HAP-1 (cell line): ENCODE measurements around the gene MTSS2.

Source experiments
- DNase-seq, 2 experiments: peaks; one replicate each; pipeline ENCODE4 v3.0.0-alpha.2; 2016 to 2020; ENCODE audit warnings: low spot score in 2 of 2
- H3K27me3 ChIP-seq: fragments of 250-450 bp; sonication (Bioruptor Pico); 2 replicates; pipeline ENCODE4 v1.5.1; 2020; ENCODE audit warnings: low read depth, mild to moderate bottlenecking, moderate library complexity
- H3K36me3 ChIP-seq: fragments of 250-450 bp; sonication (Bioruptor Pico); replicated peaks from 2 replicates; pipeline ENCODE4 v1.5.1; 2020; ENCODE audit warnings: mild to moderate bottlenecking
- H3K4me1 ChIP-seq: fragments of 250-450 bp; sonication (Bioruptor Pico); 2 replicates; pipeline ENCODE4 v1.5.1; 2020; ENCODE audit warnings: mild to moderate bottlenecking
- H3K4me3 ChIP-seq: fragments of 250-450 bp; sonication (Bioruptor Pico); 2 replicates; pipeline ENCODE4 v1.5.1; 2020; ENCODE audit warnings: mild to moderate bottlenecking, moderate library complexity
- H3K9me3 ChIP-seq: fragments of 250-450 bp; sonication (Bioruptor Pico); 2 replicates; pipeline ENCODE4 v1.5.1; 2020; ENCODE audit warnings: mild to moderate bottlenecking, moderate library complexity
- in situ Hi-C: fragments of 300-500 bp; cut with MboI; formaldehyde crosslinking; loops from 3 replicates; pipeline ENCODE4 v1.14.3; 2020; ENCODE audit warnings: low sequenced_read_pairs, inconsistent platforms, mixed read lengths

The MTSS2 gene

GRCh38 chr16:70657956-70658355 lies 27.9 kb downstream of the MTSS2 start:
- in situ Hi-C loops = loop anchor here (10.0 kb wide), 1 partner anchor 263 kb away; no protein-coding TSS in a partner anchor
- Histone ChIP-seq H3K4me1 (no peaks in the 10 kb centered on the region; the same call in 1 of the 2 replicates), H3K4me3 (no peak overlapping the region), H3K36me3 (no peaks in the 10 kb centered on the region), H3K9me3 (no peaks in the 10 kb centered on the region), H3K27me3 (no peaks in the 10 kb centered on the region)
- no peak for DNase-seq

- Histone ChIP-seq H3K4me1 (no peaks in the 10 kb centered on the region; the same call in 1 of the 2 replicates), H3K9me3 (no peaks in the 10 kb centered on the region), H3K27me3 (no peaks in the 10 kb centered on the region), H3K4me3 (no peak overlapping the region), H3K36me3 (no peaks in the 10 kb centered on the region)
- no peak for DNase-seq
- in situ Hi-C loops = loop anchor here (10.0 kb wide), 1 partner anchor 262 kb away; no protein-coding TSS in a partner anchor
Observed at GRCh38 chr16:70656712-70657263, 29.1 kb downstream of the MTSS2 start.

GRCh38 chr16:70656065-70656711 lies 29.7 kb downstream of the MTSS2 start:
- in situ Hi-C loops = loop anchor here (10.0 kb wide), 1 partner anchor 261 kb away; no protein-coding TSS in a partner anchor
- Histone ChIP-seq H3K4me3 (no peak overlapping the region), H3K4me1 (no peaks in the 10 kb centered on the region; the same call in 1 of the 2 replicates), H3K36me3 (no peaks in the 10 kb centered on the region), H3K27me3 (no peaks in the 10 kb centered on the region), H3K9me3 (no peaks in the 10 kb centered on the region)
- no peak for DNase-seq

- in situ Hi-C loops = loop anchor here (10.0 kb wide), 1 partner anchor 259 kb away; no protein-coding TSS in a partner anchor
- H3K36me3 ChIP-seq = no peaks in the 10 kb centered on the region
- DNase-seq = peak; percentile 70 to 88
- H3K4me1 ChIP-seq = no peaks in the 10 kb centered on the region; the same call in 1 of the 2 replicates
- H3K27me3 ChIP-seq = no peaks in the 10 kb centered on the region
- H3K9me3 ChIP-seq = no peaks in the 10 kb centered on the region
- no peak overlapping the region for H3K4me3 ChIP-seq
Observed at GRCh38 chr16:70653809-70654771, 31.8 kb downstream of the MTSS2 start.

GRCh38 chr16:70653406-70653805 lies 32.4 kb downstream of the MTSS2 start:
- Histone ChIP-seq H3K36me3 (no peaks in the 10 kb centered on the region), H3K9me3 (no peaks in the 10 kb centered on the region), H3K4me1 (no peaks in the 10 kb centered on the region; the same call in 1 of the 2 replicates), H3K4me3 (no peak overlapping the region), H3K27me3 (no peaks in the 10 kb centered on the region)
- no peak for DNase-seq
- in situ Hi-C loops = loop anchor here (10.0 kb wide), 1 partner anchor 259 kb away; no protein-coding TSS in a partner anchor

- DNase-seq = no peak
- in situ Hi-C loops = loop anchor here (10.0 kb wide), 1 partner anchor 258 kb away; no protein-coding TSS in a partner anchor
- H3K36me3 ChIP-seq = no peaks in the 10 kb centered on the region
Observed at GRCh38 chr16:70652322-70652721, 33.5 kb downstream of the MTSS2 start.

GRCh38 chr16:70651524-70651923 lies 34.3 kb downstream of the MTSS2 start:
- Histone ChIP-seq H3K9me3 (no peaks in the 10 kb centered on the region), H3K27me3 (no peaks in the 10 kb centered on the region), H3K4me3 (no peak overlapping the region), H3K36me3 (no peaks in the 10 kb centered on the region), H3K4me1 (no peaks in the 10 kb centered on the region; the same call in 1 of the 2 replicates)
- DNase-seq = no peak
- in situ Hi-C loops = loop anchor here (10.0 kb wide), 1 partner anchor 257 kb away; no protein-coding TSS in a partner anchor

More at GRCh38 chr16:70652322-70652721, 33.5 kb downstream of the MTSS2 start:
- Histone ChIP-seq H3K4me1 (no peaks in the 10 kb centered on the region; the same call in 1 of the 2 replicates), H3K9me3 (no peaks in the 10 kb centered on the region), H3K27me3 (no peaks in the 10 kb centered on the region), H3K4me3 (no peak overlapping the region)

- Histone ChIP-seq H3K4me1 (no peaks in the 10 kb centered on the region; the same call in 1 of the 2 replicates), H3K27me3 (no peaks in the 10 kb centered on the region), H3K4me3 (no peak overlapping the region), H3K36me3 (no peaks in the 10 kb centered on the region), H3K9me3 (no peaks in the 10 kb centered on the region)
- DNase-seq = no peak
- in situ Hi-C loops = loop anchor here (10.0 kb wide), 1 partner anchor 255 kb away; no protein-coding TSS in a partner anchor
Observed at GRCh38 chr16:70650216-70650615, 35.6 kb downstream of the MTSS2 start.

GRCh38 chr16:70649300-70649699 lies 36.6 kb downstream of the MTSS2 start:
- DNase-seq = no peak
- Histone ChIP-seq H3K27me3 (no peaks in the 10 kb centered on the region), H3K36me3 (no peaks in the 10 kb centered on the region), H3K9me3 (no peaks in the 10 kb centered on the region), H3K4me1 (no peaks in the 10 kb centered on the region; the same call in 1 of the 2 replicates), H3K4me3 (no peak overlapping the region)
- in situ Hi-C loops = loop anchor here (5.0 kb wide), 1 partner anchor 72 kb away; no protein-coding TSS in a partner anchor

GRCh38 chr16:70648606-70649005 lies 37.2 kb downstream of the MTSS2 start:
- H3K27me3 ChIP-seq = no peaks in the 10 kb centered on the region
- H3K36me3 ChIP-seq = no peaks in the 10 kb centered on the region
- no peaks in the 10 kb centered on the region for H3K4me1 ChIP-seq
- in situ Hi-C loops = loop anchor here (5.0 kb wide), 1 partner anchor 71 kb away; no protein-coding TSS in a partner anchor
- DNase-seq = no peak
- H3K4me3 ChIP-seq = no peak overlapping the region
- no peaks in the 10 kb centered on the region for H3K9me3 ChIP-seq

- DNase-seq = no peak
- no peak overlapping the region for H3K4me3 ChIP-seq
- no peaks in the 10 kb centered on the region for H3K27me3 ChIP-seq
- in situ Hi-C loops = loop anchor here (5.0 kb wide), 1 partner anchor 70 kb away; no protein-coding TSS in a partner anchor
- H3K36me3 ChIP-seq = no peaks in the 10 kb centered on the region
- no peaks in the 10 kb centered on the region for H3K9me3 ChIP-seq
- no peaks in the 10 kb centered on the region for H3K4me1 ChIP-seq
Observed at GRCh38 chr16:70647441-70648359, 38.2 kb downstream of the MTSS2 start.
